PC-3 (cell line): ENCODE results near the gene CASZ1. TPM values are rescaled to one million over a fixed set of nuclear protein-coding genes. Genes with fewer than 3 reads are reported as not detected.

ENCODE experiments used
- ATAC-seq: fragments of 200-7000 bp; cut with Tn5 transposase; 2 replicates; pipeline ENCODE4 v1.9.1; 2020; ENCODE audit warnings: mild to moderate bottlenecking, moderate library complexity
- BruUV-seq: library from RNA; stranded (reverse); fragments of 400-500 nt; replicated peaks from 2 replicates; lab custom pipeline; 2021; lab: Mats Ljungman, UMichigan
- CTCF ChIA-PET: fragments of 300-600 bp; sonication (Branson Sonifier 250); formaldehyde crosslinking; loops from one replicate; lab custom pipeline; 2022; ENCODE audit warnings: antibody characterized with exemption; lab: Charles Lee
- POLR2A ChIA-PET: fragments of 300-600 bp; sonication (Branson Sonifier 250); formaldehyde crosslinking; loops from one replicate; lab custom pipeline; 2022; ENCODE audit warnings: antibody characterized with exemption; ENCODE audit not compliant: unreplicated experiment; lab: Charles Lee
- DNase-seq: peaks from one replicate; pipeline ENCODE4 v3.0.0-alpha.2; 2015
- H2AFZ ChIP-seq: fragments of 300-600 bp; sonication (generic); 2 replicates; pipeline ENCODE4 v1.6.0; 2016; ENCODE audit warnings: antibody characterized with exemption, low read length
- H3F3A ChIP-seq: fragments of 300-600 bp; sonication (generic); one replicate; pipeline ENCODE4 v1.6.0; 2017; ENCODE audit warnings: antibody characterized with exemption, low read length, control low read depth, mild to moderate bottlenecking; ENCODE audit not compliant: unreplicated experiment
- H3K27ac ChIP-seq: fragments of 300-600 bp; sonication (generic); 2 replicates; pipeline ENCODE4 v1.5.1; 2016; ENCODE audit warnings: mild to moderate bottlenecking, low read length
- H3K27me3 ChIP-seq: fragments of 300-600 bp; sonication (generic); 2 replicates; pipeline ENCODE4 v1.6.1; 2016; ENCODE audit warnings: low read length, mixed read lengths
- H3K36me3 ChIP-seq: fragments of 300-600 bp; sonication (generic); 2 replicates; pipeline ENCODE4 v1.6.1; 2016; ENCODE audit warnings: low read depth, mixed run types, low read length, mixed read lengths
- H3K4me1 ChIP-seq: fragments of 300-600 bp; sonication (generic); 2 replicates; pipeline ENCODE4 v1.5.1; 2016; ENCODE audit warnings: low read length; ENCODE audit not compliant: insufficient read depth
- H3K4me2 ChIP-seq: fragments of 300-600 bp; sonication (generic); 2 replicates; pipeline ENCODE4 v1.6.0; 2016; ENCODE audit warnings: low read length
- H3K4me3 ChIP-seq: fragments of 300-600 bp; sonication (generic); 2 replicates; pipeline ENCODE4 v1.5.1; 2016; ENCODE audit warnings: mild to moderate bottlenecking, low read length, mixed read lengths
- H3K79me2 ChIP-seq: fragments of 300-600 bp; sonication (generic); 2 replicates; pipeline ENCODE4 v1.6.1; 2017; ENCODE audit warnings: low read length, mixed read lengths
- H3K9ac ChIP-seq: fragments of 300-600 bp; sonication (generic); 2 replicates; pipeline ENCODE4 v1.6.0; 2016; ENCODE audit warnings: mild to moderate bottlenecking, low read length
- H3K9me2 ChIP-seq: fragments of 300-600 bp; sonication (generic); replicated peaks from 2 replicates; pipeline ENCODE4 v1.6.1; 2016; ENCODE audit warnings: mixed run types, low read length, mixed read lengths
- H3K9me3 ChIP-seq: fragments of 300-600 bp; sonication (generic); 2 replicates; pipeline ENCODE4 v1.6.1; 2016; ENCODE audit warnings: low read length, mixed read lengths
- H4K20me1 ChIP-seq: fragments of 300-600 bp; sonication (generic); 2 replicates; pipeline ENCODE4 v1.6.1; 2016; ENCODE audit warnings: low read length, mixed read lengths
- CTCF ChIP-seq: fragments of 300-600 bp; sonication (generic); conservative IDR thresholded peaks from 2 replicates; pipeline ENCODE4 v1.5.1; 2017; ENCODE audit warnings: antibody characterized with exemption, low read depth, mild to moderate bottlenecking, low read length
- EZH2 ChIP-seq: fragments of 300-600 bp; sonication (generic); IDR thresholded peaks from one replicate; pipeline ENCODE4 v1.6.1; 2017; ENCODE audit warnings: antibody characterized with exemption, mild to moderate bottlenecking, low read length; ENCODE audit not compliant: unreplicated experiment
- EZH2phosphoT487 ChIP-seq: fragments of 300-600 bp; sonication (generic); IDR thresholded peaks from 2 replicates; pipeline ENCODE4 v1.6.1; 2018; ENCODE audit warnings: mild to moderate bottlenecking, antibody characterized with exemption, low read length, borderline replicate concordance
- intact Hi-C: fragments of 100-400 bp; cut with micrococcal nuclease; formaldehyde crosslinking; loops from 2 replicates; pipeline ENCODE4 v1.9.0; 2023
- total RNA-seq: library from RNA; depleted of rRNA; stranded (reverse); fragments of >200 nt; gene quantifications from 2 replicates; pipeline ENCODE4 v1.2.3, GENCODE V29; 2014

Gene CASZ1
- total RNA-seq, 1 experiment from 2014 or later: 12.8 TPM

GRCh38 chr1:10676963-10677362 lies 119.5 kb downstream of the CASZ1 start:
- H3K36me3 ChIP-seq: no peaks in the 10 kb centered on the region
- no peaks in the 10 kb centered on the region for H4K20me1 ChIP-seq
- no peak overlapping the region for H3K9ac ChIP-seq
- ChIA-PET POLR2A (no interaction called here), CTCF (no interaction called here)
- H3K9me3 ChIP-seq: no peaks in the 10 kb centered on the region
- no peak overlapping the region for H3K4me2 ChIP-seq
- H3F3A ChIP-seq: no peaks in the 10 kb centered on the region
- H3K27ac ChIP-seq: no peak overlapping the region
- TF ChIP-seq EZH2phosphoT487 (no peak), EZH2 (no peak), CTCF (no peak)
- peaks cover 19% of the 10 kb centered on the region for H3K4me1 ChIP-seq
- intact Hi-C loops: loop anchor here (5.0 kb wide), 1 partner anchor 165 kb away; no protein-coding TSS in a partner anchor
- BruUV-seq: no TSS peak
- no peak for ATAC-seq
- DNase-seq: no peak
- H3K27me3 ChIP-seq: no peaks in the 10 kb centered on the region
- no peaks in the 10 kb centered on the region for H3K9me2 ChIP-seq
- no peaks in the 10 kb centered on the region for H3K79me2 ChIP-seq
- H2AFZ ChIP-seq: no peak overlapping the region
- no peak overlapping the region for H3K4me3 ChIP-seq

GRCh38 chr1:10675813-10676212 lies 120.6 kb downstream of the CASZ1 start:
- Histone ChIP-seq H3K27ac (peak overlapping the region; percentile 80), H4K20me1 (no peaks in the 10 kb centered on the region), H3K4me1 (peaks cover 19% of the 10 kb centered on the region), H3K27me3 (no peaks in the 10 kb centered on the region), H3K36me3 (no peaks in the 10 kb centered on the region), H3K79me2 (no peaks in the 10 kb centered on the region), H3K4me3 (no peak overlapping the region), H2AFZ (0 out of 2 replicates have a peak overlapping the region, but pooled peaks have one; percentile 72), H3K4me2 (peak overlapping the region; percentile 65; the same call in 1 of the 2 replicates), H3F3A (no peaks in the 10 kb centered on the region), H3K9ac (peak overlapping the region; percentile 68), H3K9me2 (no peaks in the 10 kb centered on the region), H3K9me3 (no peaks in the 10 kb centered on the region)
- intact Hi-C loops: loop anchor here (5.0 kb wide), 1 partner anchor 164 kb away; no protein-coding TSS in a partner anchor
- CTCF ChIA-PET: no interaction called here
- DNase-seq (no peak), ATAC-seq (peak; percentile 25)
- BruUV-seq: no TSS peak
- POLR2A ChIA-PET: no interaction called here
- no peak for TF ChIP-seq CTCF

- H3K9ac ChIP-seq: peak overlapping the region; percentile 68
- H3F3A ChIP-seq: no peaks in the 10 kb centered on the region
- peak overlapping the region; percentile 72 for H2AFZ ChIP-seq
- H3K27me3 ChIP-seq: no peaks in the 10 kb centered on the region
- no peaks in the 10 kb centered on the region for H3K9me3 ChIP-seq
- ATAC-seq (peak; percentile 71), DNase-seq (peak; percentile 60)
- peak overlapping the region; percentile 80 for H3K27ac ChIP-seq
- CTCF ChIA-PET: interaction anchor here (0.5 to 0.7 kb wide), 2 partner anchors 125 to 164 kb away, joined by 3 read pairs; no protein-coding TSS in a partner anchor
- no TSS peak for BruUV-seq
- peak overlapping the region; percentile 65 for H3K4me2 ChIP-seq
- POLR2A ChIA-PET: no interaction called here
- peak; percentile 53; the same call in 1 of the 2 replicates for TF ChIP-seq EZH2phosphoT487
- TF ChIP-seq EZH2: no peak
- no peak overlapping the region for H3K4me3 ChIP-seq
- H3K36me3 ChIP-seq: no peaks in the 10 kb centered on the region
- H3K79me2 ChIP-seq: no peaks in the 10 kb centered on the region
- H3K9me2 ChIP-seq: no peaks in the 10 kb centered on the region
- H3K4me1 ChIP-seq: peaks cover 19% of the 10 kb centered on the region
- H4K20me1 ChIP-seq: no peaks in the 10 kb centered on the region
- intact Hi-C loops: loop anchor here (5.0 kb wide), 1 partner anchor 163 kb away; no protein-coding TSS in a partner anchor
These were observed 121.5 kb downstream of the CASZ1 start for GRCh38 chr1:10674700-10675609.
